ENCODE results near the gene IFFO2.

IFFO2 gene

GRCh38 chr1:18956193-18957135 is at the start of gene IFFO2:
TSS of gene IFFO2 (minus strand) at chr1:18956676. CDS start at chr1:18956332, 344 bp downstream.
- DNase-seq = peak; percentile 98

GRCh38 chr1:19006000-19006399 is 49.5 kb upstream of the IFFO2 start:
- no peak for DNase-seq

GRCh38 chr1:19003371-19004290 is 47.2 kb upstream of the IFFO2 start:
- peak; percentile 30 for DNase-seq

DNA sequence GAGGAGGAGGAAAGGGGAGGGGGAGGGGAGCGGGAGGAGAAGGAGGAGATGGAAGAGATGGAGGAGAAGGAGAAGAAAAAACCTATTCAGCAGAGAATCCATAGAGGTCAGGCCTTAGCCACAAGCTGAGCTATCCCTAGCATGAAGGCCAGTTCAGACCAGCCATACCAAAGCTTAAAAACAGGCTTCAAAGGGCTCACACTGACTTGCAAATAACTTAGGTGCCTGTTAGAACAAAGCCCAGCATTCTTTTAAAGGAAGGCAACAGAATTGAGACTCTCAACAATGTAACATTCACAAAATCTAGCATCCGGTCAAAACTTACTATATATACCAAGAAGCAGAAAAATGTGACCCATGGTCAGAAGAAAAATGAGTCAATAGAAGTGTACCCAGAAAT is 43.6 kb upstream of the IFFO2 start:
- no peak for DNase-seq

DNA sequence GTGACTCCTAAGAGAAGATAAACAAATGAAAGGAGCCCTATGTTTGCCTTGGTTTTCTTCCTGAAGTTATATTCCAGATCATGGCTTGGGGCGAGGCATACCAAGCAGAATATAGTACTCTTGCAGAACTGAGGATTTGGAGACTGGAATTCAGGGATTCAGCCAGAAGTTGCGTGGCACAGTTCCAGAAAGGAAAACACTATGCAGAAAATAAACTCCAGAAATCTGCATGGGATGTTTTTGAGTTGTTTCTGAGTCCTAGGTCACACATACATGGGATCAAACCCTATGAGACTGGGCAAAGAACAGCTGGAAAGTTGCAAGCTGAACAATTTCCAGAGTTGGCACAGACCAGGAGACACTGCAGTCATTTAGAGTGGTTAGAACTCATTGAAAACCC is 42.9 kb upstream of the IFFO2 start:
- DNase-seq = no peak

GRCh38 chr1:18998016-18998724 is 41.7 kb upstream of the IFFO2 start:
- no peak for DNase-seq

DNA sequence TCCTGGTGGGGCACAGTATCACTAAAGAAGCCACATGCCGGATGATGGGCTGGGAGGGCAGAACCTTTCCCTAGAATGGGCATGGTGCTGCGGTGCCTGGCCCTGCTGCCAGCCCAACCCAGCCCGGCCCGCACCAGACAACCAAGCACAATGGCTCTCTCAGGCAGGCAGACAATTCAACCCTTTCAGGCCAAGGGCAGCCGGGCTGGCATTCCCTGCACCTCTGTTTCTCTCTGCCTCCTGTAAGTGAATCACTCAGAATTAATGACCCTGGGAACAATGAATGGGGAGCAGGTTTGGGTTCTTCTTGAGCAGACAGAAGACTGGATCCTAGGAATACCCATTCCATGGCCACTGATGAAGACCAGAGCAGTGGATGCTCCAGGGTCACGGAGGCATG is 41.0 kb upstream of the IFFO2 start:
- no peak for DNase-seq

- no peak for DNase-seq
These were observed 40.2 kb upstream of the IFFO2 start for GRCh38 chr1:18996548-18997177.

DNA sequence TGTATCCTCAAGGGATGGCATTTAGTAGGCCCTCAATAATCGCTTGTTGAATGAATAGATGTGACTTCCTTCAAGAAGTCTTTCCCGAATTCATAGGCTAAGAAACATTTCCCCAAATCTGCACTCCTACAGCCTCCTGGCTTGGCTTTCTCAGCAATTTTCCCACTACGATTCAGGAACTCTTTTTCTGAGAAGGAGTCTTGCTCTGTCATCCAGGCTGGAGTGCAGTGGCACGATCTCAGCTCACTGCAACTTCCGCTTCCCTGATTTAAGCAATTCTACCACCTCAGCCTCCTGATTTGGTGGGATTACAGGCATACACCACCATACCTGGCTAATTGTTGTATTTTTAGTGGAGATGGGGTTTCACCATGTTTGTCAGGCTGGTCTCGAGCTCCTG is 37.9 kb upstream of the IFFO2 start:
- DNase-seq = no peak

DNA sequence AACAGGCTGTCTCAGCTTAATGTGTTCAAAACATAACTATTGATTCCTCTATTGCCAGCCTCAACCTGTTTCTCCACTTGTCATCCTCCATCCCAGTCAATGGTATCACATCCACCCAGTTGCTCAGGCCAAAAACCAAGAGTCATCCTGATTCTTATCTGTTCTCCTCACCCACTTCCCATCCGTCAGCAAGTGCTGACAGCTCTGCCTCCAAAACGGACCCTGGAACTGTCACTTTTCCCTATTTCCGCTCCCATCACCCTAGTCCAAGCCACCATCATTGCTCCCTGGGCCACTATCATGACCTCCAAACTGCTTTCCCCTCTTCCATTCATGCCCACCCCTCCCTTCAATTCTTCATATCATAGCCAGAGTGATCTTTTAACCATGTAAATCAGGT is 36.2 kb upstream of the IFFO2 start:
- no peak for DNase-seq

- DNase-seq = no peak
These were observed 35.1 kb upstream of the IFFO2 start for GRCh38 chr1:18991585-18991984.

- no peak for DNase-seq
These were observed 33.4 kb upstream of the IFFO2 start for GRCh38 chr1:18989896-18990295.

DNA sequence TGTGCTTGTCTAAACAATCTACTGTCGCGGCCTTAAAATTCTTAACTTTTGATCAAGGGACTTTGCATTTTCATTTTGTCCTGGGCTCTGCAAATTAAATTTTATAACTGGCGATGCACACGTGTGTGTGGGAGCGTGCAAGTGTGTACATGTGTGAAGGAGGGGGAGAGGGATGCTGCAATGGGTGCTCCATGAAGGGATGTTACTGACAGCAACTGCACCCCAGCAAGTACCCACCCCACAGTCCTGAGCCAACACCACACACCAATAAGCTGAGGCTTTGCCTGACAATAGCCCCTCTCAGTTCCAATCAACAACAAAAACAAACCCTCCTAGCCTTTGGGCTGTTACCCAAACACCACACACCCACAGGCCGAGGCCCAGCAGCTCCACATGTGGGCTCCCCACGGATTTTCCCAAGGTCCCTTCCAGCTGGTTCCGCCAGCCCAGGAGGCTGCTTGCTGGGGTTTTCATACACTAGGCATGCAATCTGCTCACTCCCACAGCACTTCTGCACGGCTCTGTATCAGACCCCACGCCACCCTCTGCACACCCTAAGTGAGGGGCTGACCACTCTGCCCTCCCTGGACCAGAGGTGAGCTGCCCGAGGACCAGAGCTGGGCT is 32.8 kb upstream of the IFFO2 start:
- no peak for DNase-seq

DNA sequence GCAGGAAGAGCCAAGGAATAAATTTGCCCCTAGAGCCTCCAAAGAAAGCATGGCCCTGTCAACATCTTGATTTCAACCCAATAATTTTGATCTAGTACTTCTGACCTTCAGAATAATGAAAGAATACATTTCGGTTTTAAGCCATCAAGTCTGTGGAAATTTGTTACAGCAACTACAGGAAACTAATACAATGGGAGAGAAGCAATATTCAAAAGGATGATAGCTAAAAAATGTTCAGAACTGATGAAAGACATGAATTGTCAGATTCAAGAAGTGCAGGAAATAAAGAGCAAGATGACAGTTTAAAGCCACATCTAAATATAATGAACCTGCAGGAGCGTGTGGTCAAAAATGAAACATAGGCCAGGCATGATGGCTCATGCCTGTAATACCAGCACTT is 24.8 kb upstream of the IFFO2 start:
- no peak for DNase-seq

- DNase-seq = no peak
These were observed 22.2 kb upstream of the IFFO2 start for GRCh38 chr1:18978706-18979105.

DNA sequence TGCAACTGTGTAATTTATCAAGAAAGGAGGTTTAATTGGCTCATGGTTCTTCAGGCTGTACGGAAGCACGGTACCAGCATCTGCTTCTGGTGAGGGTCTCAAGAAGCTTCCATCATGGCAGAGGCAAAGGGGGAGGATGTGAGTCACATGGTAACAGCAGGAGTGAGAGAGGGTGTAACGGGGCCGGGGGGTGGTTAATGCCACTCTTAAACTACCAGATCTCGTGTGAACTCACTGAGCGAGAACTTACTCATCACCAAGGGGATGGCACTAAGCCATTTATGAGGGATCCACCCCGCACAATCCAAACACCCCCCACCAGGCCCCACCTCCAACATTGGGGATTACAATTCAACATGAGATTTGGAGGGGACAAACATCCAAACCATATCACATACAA is 21.0 kb upstream of the IFFO2 start:
- DNase-seq = no peak

- no peak for DNase-seq
These were observed 19.6 kb upstream of the IFFO2 start for GRCh38 chr1:18976096-18976495.

DNA sequence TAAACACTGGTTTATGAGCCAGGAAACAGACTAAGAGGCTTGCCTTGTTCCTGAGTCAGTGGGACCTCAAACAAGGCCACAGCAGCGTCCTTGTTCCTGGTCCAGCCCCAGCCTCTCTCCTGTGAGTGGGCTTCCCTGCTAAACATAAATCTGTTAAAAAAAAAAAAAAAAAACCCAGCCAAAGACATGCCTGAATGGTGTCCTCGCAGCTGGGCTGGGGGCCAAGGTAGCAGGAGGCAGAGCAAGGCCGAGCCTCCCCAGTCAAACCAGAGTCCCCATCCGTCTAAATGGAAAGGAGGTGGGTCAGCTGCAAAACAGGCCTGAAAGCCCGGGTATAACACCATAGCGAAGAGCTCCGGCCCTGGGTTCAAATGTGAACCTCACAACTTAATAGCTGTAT is 18.1 kb upstream of the IFFO2 start:
- DNase-seq = no peak

GRCh38 chr1:18974005-18974404 is 17.5 kb upstream of the IFFO2 start:
- DNase-seq = no peak

DNA sequence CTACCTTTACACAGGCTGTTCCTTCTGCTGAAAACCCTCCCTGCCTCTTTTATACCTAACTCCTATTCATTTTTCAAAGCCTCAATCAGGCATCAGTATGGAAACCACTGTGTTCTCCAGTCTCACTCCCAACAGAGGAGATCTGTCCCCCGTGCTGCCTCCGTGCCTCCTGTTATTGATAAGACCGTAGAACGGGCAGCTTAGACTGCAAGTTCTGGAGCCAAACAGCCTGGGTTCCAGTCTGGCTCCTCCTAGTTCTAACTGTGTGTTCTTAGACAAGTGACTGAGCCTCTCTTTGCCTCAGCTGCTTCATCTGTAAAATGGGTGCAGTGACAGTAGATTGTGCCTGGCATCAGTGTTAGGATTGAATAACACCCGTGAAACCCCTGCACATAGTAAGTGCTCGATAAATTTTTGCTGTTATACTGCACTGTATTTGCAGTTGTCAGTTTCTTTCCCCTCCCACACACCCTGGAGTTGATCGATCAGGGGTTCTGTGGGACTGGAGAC is 17.0 kb upstream of the IFFO2 start:
- no peak for DNase-seq

- no peak for DNase-seq
These were observed 16.5 kb upstream of the IFFO2 start for GRCh38 chr1:18972991-18973390.

GRCh38 chr1:18972531-18972930 is 16.1 kb upstream of the IFFO2 start:
- no peak for DNase-seq

Measured in activated CD4-positive, alpha-beta T cell treated with anti-CD3 and anti-CD28 coated beads, Interleukin-10, Interleukin-2, amounts not matched to agents 100 ng/mL and 50 ng/mL, durations not matched to agents 16 hours and 8 hours (primary cell).